GM06990 (cell line): ENCODE data around the gene EGFR.

Experiments
- DNase-seq: peaks from one replicate; pipeline ENCODE4 v3.0.0-alpha.2; 2011; ENCODE audit not compliant: insufficient read length; ENCODE audit errors: extremely low read depth
- H3K27me3 ChIP-seq: replicated peaks from 2 replicates; pipeline ENCODE4 v1.6.0; 2011; ENCODE audit warnings: low read length; ENCODE audit not compliant: control insufficient read depth, insufficient read depth
- H3K36me3 ChIP-seq: 2 replicates; pipeline ENCODE4 v1.5.1; 2011; ENCODE audit warnings: low read length; ENCODE audit not compliant: control insufficient read depth, insufficient read depth
- H3K4me3 ChIP-seq: replicated peaks from 2 replicates; pipeline ENCODE4 v1.5.1; 2011; ENCODE audit warnings: low read depth, mild to moderate bottlenecking, control low read depth, low read length
- TF ChIP-seq, protein P1 (sequence below): IDR thresholded peaks from 2 replicates; pipeline ENCODE4 v1.5.1; 2011; ENCODE audit warnings: low read length, control low read depth, mild to moderate bottlenecking, inconsistent platforms; ENCODE audit not compliant: insufficient read depth, poor library complexity, severe bottlenecking

Gene EGFR

DNA sequence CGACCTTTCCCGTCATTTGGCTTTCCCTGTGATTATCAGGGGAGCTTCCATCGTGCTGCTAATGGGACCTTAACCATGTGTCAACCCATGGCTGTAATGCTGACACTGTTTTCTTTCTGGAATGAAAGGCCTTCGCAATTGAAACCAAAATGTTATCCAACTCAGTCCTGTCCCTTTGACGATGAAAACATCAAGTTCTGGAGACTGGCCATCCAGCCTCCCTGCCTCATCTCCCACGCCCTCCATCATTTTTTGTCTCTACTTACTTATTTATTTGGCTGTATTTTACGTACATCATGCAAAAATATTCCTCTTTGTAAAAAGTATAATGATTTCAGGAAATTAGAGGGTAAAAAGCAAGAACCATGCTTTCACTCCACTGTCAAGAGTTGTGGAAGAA is 69.8 kb downstream of the EGFR start:
- TF ChIP-seq, protein P1, sequence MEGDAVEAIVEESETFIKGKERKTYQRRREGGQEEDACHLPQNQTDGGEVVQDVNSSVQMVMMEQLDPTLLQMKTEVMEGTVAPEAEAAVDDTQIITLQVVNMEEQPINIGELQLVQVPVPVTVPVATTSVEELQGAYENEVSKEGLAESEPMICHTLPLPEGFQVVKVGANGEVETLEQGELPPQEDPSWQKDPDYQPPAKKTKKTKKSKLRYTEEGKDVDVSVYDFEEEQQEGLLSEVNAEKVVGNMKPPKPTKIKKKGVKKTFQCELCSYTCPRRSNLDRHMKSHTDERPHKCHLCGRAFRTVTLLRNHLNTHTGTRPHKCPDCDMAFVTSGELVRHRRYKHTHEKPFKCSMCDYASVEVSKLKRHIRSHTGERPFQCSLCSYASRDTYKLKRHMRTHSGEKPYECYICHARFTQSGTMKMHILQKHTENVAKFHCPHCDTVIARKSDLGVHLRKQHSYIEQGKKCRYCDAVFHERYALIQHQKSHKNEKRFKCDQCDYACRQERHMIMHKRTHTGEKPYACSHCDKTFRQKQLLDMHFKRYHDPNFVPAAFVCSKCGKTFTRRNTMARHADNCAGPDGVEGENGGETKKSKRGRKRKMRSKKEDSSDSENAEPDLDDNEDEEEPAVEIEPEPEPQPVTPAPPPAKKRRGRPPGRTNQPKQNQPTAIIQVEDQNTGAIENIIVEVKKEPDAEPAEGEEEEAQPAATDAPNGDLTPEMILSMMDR, result no peak
- no peaks in the 10 kb centered on the region for H3K36me3 ChIP-seq
- no peaks in the 10 kb centered on the region for H3K27me3 ChIP-seq
- DNase-seq, result no peak
- H3K4me3 ChIP-seq, result no peak overlapping the region

DNA sequence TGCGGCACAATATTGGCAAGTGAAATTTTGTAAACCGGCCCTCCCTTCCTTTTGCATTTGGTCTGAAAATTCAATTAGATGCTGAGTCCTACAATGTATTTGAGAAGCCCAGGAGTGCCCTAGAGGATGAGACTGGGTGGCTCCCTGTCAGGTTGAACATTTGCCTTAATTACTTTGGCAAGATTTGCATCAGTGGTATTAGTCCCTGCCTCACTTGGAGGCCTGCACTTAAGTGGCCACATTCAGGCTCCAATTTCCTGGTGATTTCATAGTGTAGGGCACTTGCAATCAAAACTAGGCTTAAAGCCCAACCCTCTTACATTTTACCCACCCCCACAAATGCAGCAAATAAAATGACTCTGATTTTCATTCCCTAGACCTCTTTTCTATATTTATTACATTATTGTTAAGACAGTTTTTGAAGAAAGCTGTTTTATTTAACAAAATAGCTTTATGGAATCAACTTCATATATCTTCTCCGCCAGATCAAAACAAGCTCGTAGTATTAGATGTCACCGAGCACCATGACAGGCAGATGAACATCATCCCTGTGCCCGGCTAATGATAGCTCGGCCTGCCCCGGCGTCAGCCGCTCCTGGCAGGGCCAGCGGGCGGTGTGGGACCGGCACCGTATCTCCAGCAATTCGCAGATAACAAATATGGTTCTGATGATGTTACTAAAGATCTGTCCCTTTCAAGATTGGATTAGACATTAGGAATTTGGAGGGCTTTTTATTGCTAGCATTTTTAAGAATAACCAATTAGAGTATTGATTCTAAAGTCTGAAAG is 73.6 kb downstream of the EGFR start:
- TF ChIP-seq, protein P1, result no peak
- no peaks in the 10 kb centered on the region for H3K36me3 ChIP-seq
- no peaks in the 10 kb centered on the region for H3K27me3 ChIP-seq
- no peak for DNase-seq
- no peak overlapping the region for H3K4me3 ChIP-seq

GRCh38 chr7:55092975-55093373 is 74.2 kb downstream of the EGFR start:
- TF ChIP-seq, protein P1, result no peak
- H3K27me3 ChIP-seq, result no peaks in the 10 kb centered on the region
- no peaks in the 10 kb centered on the region for H3K36me3 ChIP-seq
- H3K4me3 ChIP-seq, result no peak overlapping the region
- DNase-seq, result no peak

DNA sequence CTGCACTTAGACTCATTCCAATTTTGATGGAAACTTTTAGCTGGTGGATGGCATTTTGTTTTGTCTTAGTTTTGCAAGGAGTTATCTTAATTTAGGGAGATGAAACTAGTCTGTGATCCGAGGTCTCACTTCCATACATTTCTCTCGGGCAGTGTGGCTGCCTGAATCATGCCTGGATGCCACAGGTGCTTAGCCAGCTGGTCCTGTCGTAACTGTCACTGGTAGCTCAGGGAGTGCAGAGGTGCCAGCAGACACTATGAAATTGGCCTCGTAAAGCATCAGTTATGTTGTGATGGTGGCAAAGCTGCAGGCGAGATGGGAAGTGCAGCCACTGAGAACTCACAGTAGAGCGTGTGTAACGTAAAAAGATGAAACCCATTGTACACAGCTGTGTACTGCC is 74.9 kb downstream of the EGFR start:
- Histone ChIP-seq H3K27me3 (no peaks in the 10 kb centered on the region), H3K36me3 (no peaks in the 10 kb centered on the region), H3K4me3 (no peak overlapping the region)
- DNase-seq, result no peak
- TF ChIP-seq, protein P1, result no peak

- no peaks in the 10 kb centered on the region for H3K27me3 ChIP-seq
- TF ChIP-seq, protein P1, result no peak
- H3K4me3 ChIP-seq, result no peak overlapping the region
- DNase-seq, result no peak
- no peaks in the 10 kb centered on the region for H3K36me3 ChIP-seq
Observed at GRCh38 chr7:55094092-55094690, 75.4 kb downstream of the EGFR start.
